Left lung (tissue), 10 donors: ENCODE measurements around the gene MEIOB. TPM values are rescaled to one million over a fixed set of nuclear protein-coding genes. Genes with fewer than 3 reads are reported as not detected.
"Not testable (repeated sequence)": the region's sequence is repeated elsewhere in the genome, so short reads cannot be mapped to it uniquely, and the experiment has no call there.

ENCODE experiments used
- ATAC-seq: fragments of 200-7000 bp; cut with Tn5 transposase; one replicate; pipeline ENCODE4 v1.9.1; 2020; ENCODE audit warnings: moderate library complexity
- DNase-seq, 4 donors: peaks; one replicate each; pipeline ENCODE4 v3.0.0-alpha.2; 2013 to 2020
- H3K27ac ChIP-seq, 2 donors: fragments of 200-600 bp; sonication (generic) in 1 of 2; one replicate each; pipeline versions ENCODE4 v1.5.0 to v1.8.0; 2020 to 2021
- H3K27me3 ChIP-seq, 2 donors: fragments of 200-600 bp; sonication (generic) in 1 of 2; one replicate each; pipeline versions ENCODE4 v1.5.0 to v1.8.0; 2020 to 2021
- H3K36me3 ChIP-seq, 2 donors: fragments of 200-600 bp; sonication (generic) in 1 of 2; one replicate each; pipeline versions ENCODE4 v1.5.0 to v1.8.0; 2020 to 2021
- H3K4me1 ChIP-seq, 2 donors: fragments of 200-600 bp; one replicate each; pipeline ENCODE4 v1.8.0; 2021
- H3K4me3 ChIP-seq, 2 donors: fragments of 200-600 bp; sonication (generic) in 1 of 2; one replicate each; pipeline versions ENCODE4 v1.5.0 to v1.8.0; 2020 to 2021; ENCODE audit warnings: mild to moderate bottlenecking in 1 of 2
- H3K9me3 ChIP-seq, 2 donors: fragments of 200-600 bp; sonication (generic) in 1 of 2; one replicate each; pipeline versions ENCODE4 v1.5.0 to v1.8.0; 2020 to 2021
- CTCF ChIP-seq, 2 donors: fragments of 200-600 bp; sonication (generic) in 1 of 2; IDR thresholded peaks; one replicate each; pipeline versions ENCODE4 v1.5.0 to v1.8.0; 2021; ENCODE audit warnings: antibody characterized with exemption in 2 of 2
- intact Hi-C, 2 donors: fragments of 100-400 bp; cut with DNase I; formaldehyde crosslinking; loops; one replicate each; pipeline versions ENCODE4 v1.11.2 to v1.14.2; 2022
- polyA plus RNA-seq, 6 donors: library from polyadenylated mRNA; unstranded; fragments of 120-200 nt; gene quantifications; one replicate each; pipeline ENCODE4 v1.2.1, GENCODE V29; 2013; ENCODE audit not compliant: insufficient read length in 6 of 6
- total RNA-seq, 2 donors: library from RNA; stranded (reverse); fragmentation: NEBNext Ultra II Directional; extraction: Animal tissue kit (Norgen Biotek cat#: 25700); gene quantifications; one replicate each; pipeline ENCODE4 v1.2.1, GENCODE V29; 2021
- donor health status: DM: no; HTN: yes; CAD: no.
- donor health status: DM: no; HTN: no; CAD: no.

Gene MEIOB
- total and polyA plus RNA-seq, 8 donors = 0.37 to 0.75 (median 0.59) TPM; not detected in 2

- Histone ChIP-seq H3K4me3 (no peak overlapping the region), H3K36me3 (peaks cover 0 to 51% of the 10 kb centered on the region in 2 donors), H3K27me3 (no peaks in the 10 kb centered on the region), H3K4me1 (peaks cover 0 to 7% of the 10 kb centered on the region in 2 donors), H3K27ac (no peak overlapping the region), H3K9me3 (no peaks in the 10 kb centered on the region)
- ATAC-seq = no peak
- no peak for TF ChIP-seq CTCF (IDR thresholded peaks at IDR 0.05)
- peak in 1 of 4 donors; percentile 57 for DNase-seq
- intact Hi-C loops = no loop called here
Observed at GRCh38 chr16:1809281-1809801, 62.6 kb downstream of the MEIOB start.

DNA sequence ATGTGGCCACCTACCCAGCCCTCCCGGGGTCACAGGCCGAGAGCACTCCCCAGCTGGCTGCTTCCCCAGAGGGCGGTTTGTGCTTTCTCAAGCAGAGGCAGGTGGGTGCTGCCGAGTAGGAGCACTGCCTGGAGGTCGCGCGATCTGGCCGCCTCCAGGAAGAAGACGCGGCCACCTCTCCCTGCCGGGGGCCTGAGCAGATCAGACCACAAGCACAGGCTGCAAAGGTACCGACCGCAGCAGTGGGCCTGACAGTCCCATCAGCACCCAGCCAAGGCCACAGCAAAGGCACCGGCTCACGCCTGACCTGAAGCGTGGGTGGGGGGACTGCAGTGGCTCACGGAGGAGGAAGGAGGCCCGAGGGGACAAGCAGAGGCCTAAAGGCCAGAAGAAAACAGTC lies 63.3 kb downstream of the MEIOB start:
- intact Hi-C loops = no loop called here
- H3K4me3 ChIP-seq = no peak overlapping the region
- TF ChIP-seq CTCF (IDR thresholded peaks at IDR 0.05) = no peak
- H3K4me1 ChIP-seq = peaks cover 0 to 7% of the 10 kb centered on the region in 2 donors
- H3K27ac ChIP-seq = no peak overlapping the region
- DNase-seq (peak in 1 of 4 donors; percentile 47), ATAC-seq (no peak)
- no peaks in the 10 kb centered on the region for H3K9me3 ChIP-seq
- no peaks in the 10 kb centered on the region for H3K27me3 ChIP-seq
- peaks cover 0 to 45% of the 10 kb centered on the region in 2 donors for H3K36me3 ChIP-seq

GRCh38 chr16:1807626-1808025 lies 64.3 kb downstream of the MEIOB start:
- Histone ChIP-seq H3K4me3 (no peak overlapping the region), H3K4me1 (peaks cover 0 to 2% of the 10 kb centered on the region in 2 donors), H3K9me3 (no peaks in the 10 kb centered on the region), H3K27ac (no peak overlapping the region), H3K27me3 (no peaks in the 10 kb centered on the region), H3K36me3 (peaks cover 0 to 37% of the 10 kb centered on the region in 2 donors)
- no peak for TF ChIP-seq CTCF (IDR thresholded peaks at IDR 0.05)
- intact Hi-C loops = no loop called here
- peak in 1 of 4 donors; percentile 37 for DNase-seq
- no peak for ATAC-seq

DNA sequence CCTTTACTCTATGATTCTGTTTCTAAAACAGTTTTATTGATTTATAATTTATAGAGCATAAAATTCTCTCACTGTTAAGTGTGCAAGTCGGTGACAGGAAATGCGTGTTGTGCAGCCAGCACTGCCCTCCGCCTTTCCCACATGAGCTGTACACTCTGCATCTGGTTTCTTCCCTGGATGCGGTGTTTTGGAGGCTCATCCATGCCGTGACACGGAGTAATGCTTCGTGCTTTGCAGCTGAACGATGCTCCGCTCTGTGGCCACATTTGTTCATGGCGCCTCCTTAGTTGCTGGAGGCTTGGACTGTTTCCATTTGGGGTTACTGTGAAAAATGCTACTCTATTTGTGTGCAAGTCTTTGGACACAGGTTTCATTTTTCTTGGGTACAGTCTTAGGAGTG lies 71.3 kb downstream of the MEIOB start:
- Histone ChIP-seq H3K4me3 (no peak overlapping the region), H3K27ac (no peak overlapping the region), H3K9me3 (peaks cover 0 to 11% of the 10 kb centered on the region in 2 donors), H3K4me1 (no peaks in the 10 kb centered on the region), H3K36me3 (no peaks in the 10 kb centered on the region), H3K27me3 (no peaks in the 10 kb centered on the region)
- TF ChIP-seq CTCF (IDR thresholded peaks at IDR 0.05) = no peak
- intact Hi-C loops = no loop called here
- no peak for DNase-seq
- no peak for ATAC-seq

- H3K27me3 ChIP-seq, ATAC-seq, H3K4me1 ChIP-seq, H3K4me3 ChIP-seq, H3K27ac ChIP-seq, DNase-seq, H3K36me3 ChIP-seq, intact Hi-C loops: not testable (repeated sequence)
- H3K9me3 ChIP-seq = peaks cover 0 to 11% of the 10 kb centered on the region in 2 donors
Observed at GRCh38 chr16:1799263-1799662, 72.7 kb downstream of the MEIOB start.
